ENCODE data around the gene TMC7. TPM values are rescaled to one million over a fixed set of nuclear protein-coding genes. Genes with fewer than 3 reads are reported as not detected.
A peak's percentile ranks its signal among the peaks of the same experiment; 100 is the strongest.

Gene TMC7
- total RNA-seq, 2 donors from 2014 or later: 1.6 to 2.9 TPM

- H3K27ac ChIP-seq: no peak overlapping the region
- no peaks in the 10 kb centered on the region for H3K9me3 ChIP-seq
- intact Hi-C loops (cut with DNase I): no loop called here
- H3K36me3 ChIP-seq: no peaks in the 10 kb centered on the region
- TF ChIP-seq POLR2AphosphoS5 (IDR thresholded peaks at IDR 0.05) (no peak), CTCF (IDR thresholded peaks at IDR 0.05) (no peak), POLR2A (IDR thresholded peaks at IDR 0.05) (no peak)
- no peaks in the 10 kb centered on the region for H3K4me1 ChIP-seq (replicated peaks)
- no peaks in the 10 kb centered on the region for H3K27me3 ChIP-seq (replicated peaks; ENCODE audit: insufficient read depth)
- 77% methylated on average over 4 of the region's 4 CpGs for WGBS
- no peak overlapping the region for H3K4me3 ChIP-seq
- no peak for DNase-seq (ENCODE audit: low spot score)
Measured at GRCh38 chr16:19062706-19063105, 79.0 kb downstream of the TMC7 start.

- peak overlapping the region; percentile 99 to 100 for H3K27ac ChIP-seq
- TF ChIP-seq CTCF (IDR thresholded peaks at IDR 0.05): no peak
- 52% methylated on average over 9 of the region's 9 CpGs for WGBS
- H3K4me1 ChIP-seq (replicated peaks): no peaks in the 10 kb centered on the region
- no peak for DNase-seq (ENCODE audit: low spot score)
- no peaks in the 10 kb centered on the region for H3K9me3 ChIP-seq
- peak overlapping the region; percentile 69 to 73 for H3K4me3 ChIP-seq
- H3K27me3 ChIP-seq (replicated peaks; ENCODE audit: insufficient read depth): no peaks in the 10 kb centered on the region
- no peaks in the 10 kb centered on the region for H3K36me3 ChIP-seq
- intact Hi-C loops (cut with DNase I): loop anchor here (5.0 kb wide), 1 partner anchor 455 kb away; the partner anchor contains the start of genes CCP110 and GDE1
Measured at GRCh38 chr16:19066988-19067348, 83.2 kb downstream of the TMC7 start.

- Histone ChIP-seq H3K27me3 (replicated peaks; ENCODE audit: insufficient read depth) (no peaks in the 10 kb centered on the region), H3K9me3 (no peaks in the 10 kb centered on the region), H3K4me1 (replicated peaks) (no peaks in the 10 kb centered on the region), H3K4me3 (peak within 1 kb of the TSS; percentile 69 to 73), H3K36me3 (no peaks in the 10 kb centered on the region), H3K27ac (peak within 1 kb of the TSS; percentile 99 to 100)
- intact Hi-C loops (cut with DNase I): loop anchor here (5.0 kb wide), 1 partner anchor 455 kb away; the partner anchor contains the start of genes CCP110 and GDE1
- DNase-seq (ENCODE audit: low spot score): peak; percentile 99
- TF ChIP-seq POLR2AphosphoS5 (IDR thresholded peaks at IDR 0.05) (peak; percentile 93), POLR2A (IDR thresholded peaks at IDR 0.05) (peak; percentile 55), CTCF (IDR thresholded peaks at IDR 0.05) (peak in 3 of 4 experiments; percentile 14 to 27 (median 25))
- WGBS: under 1% methylated on average over 68 of the region's 68 CpGs
Measured at GRCh38 chr16:19067349-19068236, 83.9 kb downstream of the TMC7 start, which contains the start of gene COQ7. Gene COQ7, plus strand, starts transcription at chr16:19067614. Its CDS starts 51 bp downstream, at chr16:19067665.

- 36% methylated on average over 19 of the region's 19 CpGs for WGBS
- Histone ChIP-seq H3K27ac (peak overlapping the region; percentile 99 to 100), H3K9me3 (no peaks in the 10 kb centered on the region), H3K4me1 (replicated peaks) (no peaks in the 10 kb centered on the region), H3K4me3 (peak overlapping the region; percentile 69 to 73), H3K36me3 (no peaks in the 10 kb centered on the region), H3K27me3 (replicated peaks; ENCODE audit: insufficient read depth) (no peaks in the 10 kb centered on the region)
- no peak for TF ChIP-seq POLR2AphosphoS5 (IDR thresholded peaks at IDR 0.05)
- TF ChIP-seq CTCF (IDR thresholded peaks at IDR 0.05): no peak
- no peak for TF ChIP-seq POLR2A (IDR thresholded peaks at IDR 0.05)
- intact Hi-C loops (cut with DNase I): loop anchor here (5.0 kb wide), 1 partner anchor 454 kb away; the partner anchor contains the start of genes CCP110 and GDE1
- no peak for DNase-seq (ENCODE audit: low spot score)
Measured at GRCh38 chr16:19068237-19068815, 84.6 kb downstream of the TMC7 start.

All from prostate gland (tissue), 2 donors.